HG03108 (cell line): Measurements from ENCODE around the gene TMEM176A.
A peak's percentile ranks its signal among the peaks of the same experiment; 100 is the strongest.
"Not testable (repeated sequence)": the region's sequence is repeated elsewhere in the genome, so short reads cannot be mapped to it uniquely, and the experiment has no call there.

ENCODE experiments used
- ATAC-seq: cut with Tn5 transposase; IDR thresholded peaks from one replicate; pipeline ENCODE4 v1.9.1; 2021; ENCODE audit warnings: moderate library complexity; ENCODE audit not compliant: unreplicated experiment

The TMEM176A gene

GRCh38 chr7:150800581-150801241, at the start of gene TMEM176A:
TSS of gene TMEM176A (plus strand) at chr7:150800769. CDS start at chr7:150801551, 782 bp downstream.
- no peak for ATAC-seq

GRCh38 chr7:150751702-150752101, 48.9 kb upstream of the TMEM176A start:
- no peak for ATAC-seq

- ATAC-seq, result no peak
These were observed 47.3 kb upstream of the TMEM176A start for GRCh38 chr7:150753239-150753638.

- ATAC-seq, result no peak
These were observed 46.6 kb upstream of the TMEM176A start for GRCh38 chr7:150753826-150754603.

- ATAC-seq, result no peak
These were observed 45.6 kb upstream of the TMEM176A start for GRCh38 chr7:150754951-150755350.

- peak; percentile 45 for ATAC-seq
These were observed 45.0 kb upstream of the TMEM176A start for GRCh38 chr7:150755473-150756099.

GRCh38 chr7:150756166-150756565, 44.4 kb upstream of the TMEM176A start:
- ATAC-seq, result no peak

GRCh38 chr7:150756858-150757257, 43.7 kb upstream of the TMEM176A start:
- ATAC-seq, result no peak

- no peak for ATAC-seq
These were observed 41.1 kb upstream of the TMEM176A start for GRCh38 chr7:150759479-150759878.

- no peak for ATAC-seq
These were observed 34.2 kb upstream of the TMEM176A start for GRCh38 chr7:150766334-150766709.

- ATAC-seq, result no peak
These were observed 30.8 kb upstream of the TMEM176A start for GRCh38 chr7:150769768-150770167.

- ATAC-seq, result not testable (repeated sequence)
These were observed 26.4 kb upstream of the TMEM176A start for GRCh38 chr7:150774131-150774530.

- ATAC-seq, result no peak
These were observed 22.4 kb upstream of the TMEM176A start for GRCh38 chr7:150778014-150778737.

- ATAC-seq, result no peak
These were observed 21.7 kb upstream of the TMEM176A start for GRCh38 chr7:150778738-150779301.

GRCh38 chr7:150780292-150780691, 20.3 kb upstream of the TMEM176A start:
- no peak for ATAC-seq

GRCh38 chr7:150781103-150781502, 19.5 kb upstream of the TMEM176A start:
- no peak for ATAC-seq

- ATAC-seq, result no peak
These were observed 18.6 kb upstream of the TMEM176A start for GRCh38 chr7:150781961-150782360.

GRCh38 chr7:150784120-150784736, 16.3 kb upstream of the TMEM176A start:
- ATAC-seq, result no peak

- ATAC-seq, result no peak
These were observed 15.6 kb upstream of the TMEM176A start for GRCh38 chr7:150784954-150785353.
